ENCODE measurements around the gene LMX1A.

- TF ChIP-seq CTCF (conservative IDR thresholded peaks at IDR 0.05; ENCODE audit: low read length): no peak
- TF ChIP-seq EZH2phosphoT487 (IDR thresholded peaks at IDR 0.05; ENCODE audit: borderline replicate concordance): no peak
Measured at GRCh38 chr1:165265196-165265838, 91.2 kb downstream of the LMX1A start.
